H1 (cell line): ENCODE measurements around the gene THOP1. TPM values are rescaled to one million over a fixed set of nuclear protein-coding genes. Genes with fewer than 3 reads are reported as not detected.

Source experiments
- CHD7 ChIP-seq: fragments of 300-600 bp; sonication (generic); IDR thresholded peaks from 2 replicates; pipeline ENCODE4 v1.7.1; 2012; ENCODE audit warnings: low read length, moderate library complexity, mild to moderate bottlenecking, inconsistent platforms; ENCODE audit not compliant: insufficient replicate concordance
- FOSL1 ChIP-seq: IDR thresholded peaks from 2 replicates; pipeline ENCODE4 v1.6.1; 2011; ENCODE audit warnings: mild to moderate bottlenecking, low read depth, low read length, moderate library complexity; ENCODE audit not compliant: insufficient read depth
- RBBP5 ChIP-seq: IDR thresholded peaks from 2 replicates; pipeline ENCODE4 v1.7.1; 2012; ENCODE audit warnings: low read depth, mild to moderate bottlenecking, inconsistent platforms, low read length, moderate library complexity, borderline replicate concordance
- SP1 ChIP-seq: IDR thresholded peaks from 2 replicates; pipeline ENCODE4 v1.6.1; 2011; ENCODE audit warnings: low read depth, low read length
- SP2 ChIP-seq: IDR thresholded peaks from 2 replicates; pipeline ENCODE4 v1.6.1; 2012; ENCODE audit warnings: mild to moderate bottlenecking, low read length, inconsistent platforms
- TEAD4 ChIP-seq: IDR thresholded peaks from 2 replicates; pipeline ENCODE4 v1.6.1; 2012; ENCODE audit warnings: low read depth, low read length, inconsistent platforms, mixed read lengths
- ZNF274 ChIP-seq: IDR thresholded peaks from 2 replicates; pipeline ENCODE4 v1.7.0; 2012; ENCODE audit warnings: low read length, borderline replicate concordance; ENCODE audit errors: extremely low read depth
- polyA plus RNA-seq, 7 experiments: library from polyadenylated mRNA; depleted of rRNA in 3 of 7; stranded (reverse) in 5 of 7; unstranded in 2 of 7; fragments of >200 nt in 5 of 7; fragments of 200-250 nt in 2 of 7; gene quantifications; 1 replicate in 5 of 7; 2 replicates in 1 of 7; 4 replicates in 1 of 7; pipeline versions ENCODE4 v1.2.1 to v1.2.3, GENCODE V29; 2011 to 2013; ENCODE audit warnings: missing spikeins in 2 of 7, mixed read lengths in 2 of 7
- total RNA-seq: library from RNA; stranded (reverse); fragmentation: NEBNext Ultra II Directional; extraction: Animal tissue kit (Norgen Biotek cat#: 25700); gene quantifications from 2 replicates; pipeline ENCODE4 v1.2.1, GENCODE V29; 2021

Gene THOP1
- total and polyA plus RNA-seq, 2 of the 8 experiments (the other 6 are each of a cell fraction or from before 2014, with no cell fraction given): 136 to 159 TPM

- TF ChIP-seq CHD7 (no peak), TEAD4 (no peak), RBBP5 (no peak), FOSL1 (no peak), ZNF274 (no peak), SP1 (no peak), SP2 (no peak)
Observed at GRCh38 chr19:2809387-2810140, 24.3 kb downstream of the THOP1 start (continued).
